Osteoblast (primary cell): ENCODE results near the gene ART3. TPM values are rescaled to one million over a fixed set of nuclear protein-coding genes. Genes with fewer than 3 reads are reported as not detected.

Experiments
- DNase-seq: peaks from one replicate; pipeline ENCODE4 v3.0.0; 2011; ENCODE audit warnings: low spot score, mixed read lengths; ENCODE audit not compliant: insufficient read length; ENCODE audit errors: missing footprints
- H2AFZ ChIP-seq: 2 replicates; pipeline ENCODE4 v1.6.0; 2011; ENCODE audit warnings: mild to moderate bottlenecking, low read length
- H3K27ac ChIP-seq: 2 replicates; pipeline ENCODE4 v1.5.1; 2011; ENCODE audit warnings: mild to moderate bottlenecking, low read depth, low read length, moderate library complexity
- H3K27me3 ChIP-seq: 2 replicates; pipeline ENCODE4 v1.6.0; 2012; ENCODE audit warnings: mild to moderate bottlenecking, control low read depth, inconsistent platforms, low read length, moderate library complexity; ENCODE audit not compliant: insufficient read depth
- H3K36me3 ChIP-seq: 2 replicates; pipeline ENCODE4 v1.5.1; 2011; ENCODE audit warnings: mild to moderate bottlenecking, low read length, control low read depth, moderate library complexity; ENCODE audit not compliant: insufficient read depth
- H3K4me1 ChIP-seq: 2 replicates; pipeline ENCODE4 v1.5.1; 2011; ENCODE audit warnings: mild to moderate bottlenecking, low read length, control low read depth, moderate library complexity; ENCODE audit not compliant: insufficient read depth
- H3K4me2 ChIP-seq: 2 replicates; pipeline ENCODE4 v1.6.0; 2011; ENCODE audit warnings: mild to moderate bottlenecking, low read length; ENCODE audit not compliant: insufficient read depth
- H3K4me3 ChIP-seq: fragments of 200-600 bp; sonication (generic); 3 replicates; pipeline ENCODE4 v1.5.1; 2012; ENCODE audit warnings: mild to moderate bottlenecking, low read length, inconsistent platforms; ENCODE audit not compliant: insufficient read depth
- H3K79me2 ChIP-seq: 2 replicates; pipeline ENCODE4 v1.6.0; 2012; ENCODE audit warnings: mild to moderate bottlenecking, low read length, control low read depth, inconsistent platforms; ENCODE audit not compliant: insufficient read depth
- H3K9me3 ChIP-seq: 2 replicates; pipeline ENCODE4 v1.5.1; 2011; ENCODE audit warnings: low read depth, low read length, control low read depth
- H4K20me1 ChIP-seq: 2 replicates; pipeline ENCODE4 v1.6.0; 2012; ENCODE audit warnings: mild to moderate bottlenecking, low read length, control low read depth; ENCODE audit not compliant: insufficient read depth
- CTCF ChIP-seq: IDR thresholded peaks from 2 replicates; pipeline ENCODE4 v1.5.1; 2011; ENCODE audit warnings: mild to moderate bottlenecking, low read depth, low read length, moderate library complexity; ENCODE audit errors: extremely low read depth
- total RNA-seq: library from RNA; depleted of rRNA; stranded (reverse); fragments of >200 nt; gene quantifications from 2 replicates; pipeline ENCODE4 v1.2.3, GENCODE V29; 2012

ART3 gene
- total RNA-seq, 1 donor, result under 0.01 TPM

- Histone ChIP-seq H2AFZ (peak overlapping the region; percentile 91), H3K4me2 (peak overlapping the region; percentile 82), H3K9me3 (no peaks in the 10 kb centered on the region), H3K36me3 (no peaks in the 10 kb centered on the region), H3K27me3 (peaks cover 3% of the 10 kb centered on the region), H3K4me1 (peaks cover 13% of the 10 kb centered on the region), H4K20me1 (no peaks in the 10 kb centered on the region), H3K4me3 (peak overlapping the region; percentile 54), H3K79me2 (no peaks in the 10 kb centered on the region), H3K27ac (no peak overlapping the region)
- TF ChIP-seq CTCF, result peak; percentile 77
- DNase-seq, result peak; percentile 80
Observed at GRCh38 chr4:76087007-76087769, 12.7 kb downstream of the ART3 start.

GRCh38 chr4:76088719-76089118 lies 14.2 kb downstream of the ART3 start:
- H3K4me3 ChIP-seq, result no peak overlapping the region
- TF ChIP-seq CTCF, result no peak

GRCh38 chr4:76090241-76090691 lies 15.8 kb downstream of the ART3 start:
- peaks cover 13% of the 10 kb centered on the region for H3K4me1 ChIP-seq
- peak; percentile 18 for DNase-seq
- H2AFZ ChIP-seq, result no peak overlapping the region
- peak overlapping the region; percentile 9 for H3K27ac ChIP-seq
- H3K27me3 ChIP-seq, result peaks cover 5% of the 10 kb centered on the region
- H3K36me3 ChIP-seq, result no peaks in the 10 kb centered on the region
- H3K4me3 ChIP-seq, result no peak overlapping the region
- no peak for TF ChIP-seq CTCF
- H3K79me2 ChIP-seq, result no peaks in the 10 kb centered on the region
- H3K4me2 ChIP-seq, result peak overlapping the region; percentile 37
- H4K20me1 ChIP-seq, result no peaks in the 10 kb centered on the region
- no peaks in the 10 kb centered on the region for H3K9me3 ChIP-seq

More at GRCh38 chr4:76088719-76089118, 14.2 kb downstream of the ART3 start:
- no peak overlapping the region for H2AFZ ChIP-seq
- no peak for DNase-seq
- H3K4me1 ChIP-seq, result peaks cover 13% of the 10 kb centered on the region
- H3K27ac ChIP-seq, result no peak overlapping the region
- no peak overlapping the region for H3K4me2 ChIP-seq
- H3K9me3 ChIP-seq, result no peaks in the 10 kb centered on the region
- H3K27me3 ChIP-seq, result peaks cover under 1% of the 10 kb centered on the region
- H4K20me1 ChIP-seq, result no peaks in the 10 kb centered on the region
- H3K36me3 ChIP-seq, result no peaks in the 10 kb centered on the region
- H3K79me2 ChIP-seq, result no peaks in the 10 kb centered on the region

- Histone ChIP-seq H3K4me2 (no peak overlapping the region), H4K20me1 (no peaks in the 10 kb centered on the region), H3K27me3 (peaks cover 6% of the 10 kb centered on the region), H2AFZ (no peak overlapping the region), H3K4me1 (peaks cover 13% of the 10 kb centered on the region), H3K36me3 (no peaks in the 10 kb centered on the region), H3K79me2 (no peaks in the 10 kb centered on the region), H3K27ac (no peak overlapping the region), H3K4me3 (no peak overlapping the region), H3K9me3 (no peaks in the 10 kb centered on the region)
- TF ChIP-seq CTCF, result no peak
- no peak for DNase-seq
Observed at GRCh38 chr4:76091052-76091451, 16.5 kb downstream of the ART3 start.
